Endothelial cell of hepatic sinusoid (primary cell): Measurements from ENCODE around the gene MASP2.
"Not testable (repeated sequence)": the region's sequence is repeated elsewhere in the genome, so short reads cannot be mapped to it uniquely, and the experiment has no call there.

Experiments
- in situ Hi-C: cut with HindIII; loops from 2 replicates; pipeline ENCODE4 v1.10.0; 2017; ENCODE audit warnings: low sequenced_read_pairs

Gene MASP2

DNA sequence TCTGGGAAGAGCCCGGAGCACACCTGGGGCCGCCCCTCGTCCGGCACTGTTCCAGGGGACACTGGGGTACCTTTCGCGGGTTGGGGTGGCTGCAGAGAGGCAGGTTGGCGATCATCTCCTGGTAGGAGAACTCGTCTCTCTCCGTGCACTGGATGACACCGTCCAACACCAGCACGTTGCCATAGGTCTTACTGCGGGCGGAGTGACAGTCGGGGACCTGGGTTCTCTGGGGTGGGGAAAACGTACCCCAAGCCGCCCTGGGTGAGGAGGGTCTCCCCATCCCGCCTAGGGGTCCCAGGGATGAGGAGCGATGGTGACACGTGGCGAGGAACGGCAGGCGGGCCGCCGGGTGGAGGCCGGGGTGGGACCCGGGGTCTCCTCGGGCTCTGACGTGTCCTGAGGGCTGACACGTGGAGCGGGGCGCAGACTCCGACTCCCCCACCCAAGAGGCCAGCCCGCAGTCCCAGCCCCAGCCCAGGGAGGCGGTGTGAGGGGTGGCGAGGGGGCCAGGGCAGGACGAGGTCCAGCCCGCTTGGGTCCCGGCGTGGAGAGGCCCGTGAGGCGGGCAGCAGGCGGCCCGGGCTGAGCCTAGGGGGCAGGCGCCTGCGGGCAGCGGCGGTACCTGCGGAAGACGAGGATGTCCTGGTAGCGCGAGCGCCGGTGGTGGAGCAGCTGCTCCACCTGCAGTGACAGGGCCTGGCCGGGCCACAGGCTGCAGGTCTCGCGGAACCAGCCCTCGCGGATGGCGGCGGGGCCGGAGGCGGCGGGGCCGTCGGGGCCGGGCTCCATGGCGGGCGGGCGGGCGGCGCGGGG is 12.3 kb upstream of the MASP2 start:
- in situ Hi-C loops: no loop called here

DNA sequence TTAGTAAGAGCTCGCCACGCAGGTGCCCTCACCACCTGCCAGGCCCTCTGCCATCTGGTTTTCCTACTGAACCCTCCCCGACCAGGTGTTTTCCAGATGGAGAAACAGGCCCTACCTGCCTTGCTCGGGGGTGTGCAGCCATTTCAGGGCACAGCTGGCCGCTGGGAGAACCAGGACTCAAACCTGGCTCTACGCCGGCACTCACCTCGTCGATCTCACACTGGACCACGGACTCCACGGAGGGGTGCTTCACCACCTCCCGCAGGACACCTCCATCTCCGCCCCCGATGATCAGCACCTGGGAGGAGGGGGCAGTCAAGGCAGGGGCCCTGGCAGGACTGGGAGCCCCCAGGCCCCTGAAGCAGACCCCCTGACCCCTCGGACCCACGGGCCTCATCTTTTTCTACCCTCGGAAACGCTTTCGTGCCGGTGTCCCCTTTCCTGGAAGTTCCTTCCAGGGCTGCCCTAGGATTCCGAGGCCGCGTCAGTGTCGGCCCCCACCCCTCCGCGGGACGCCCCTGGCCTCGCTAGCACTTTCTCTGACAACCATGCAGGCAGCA is 11.6 kb upstream of the MASP2 start:
- in situ Hi-C loops: no loop called here

DNA sequence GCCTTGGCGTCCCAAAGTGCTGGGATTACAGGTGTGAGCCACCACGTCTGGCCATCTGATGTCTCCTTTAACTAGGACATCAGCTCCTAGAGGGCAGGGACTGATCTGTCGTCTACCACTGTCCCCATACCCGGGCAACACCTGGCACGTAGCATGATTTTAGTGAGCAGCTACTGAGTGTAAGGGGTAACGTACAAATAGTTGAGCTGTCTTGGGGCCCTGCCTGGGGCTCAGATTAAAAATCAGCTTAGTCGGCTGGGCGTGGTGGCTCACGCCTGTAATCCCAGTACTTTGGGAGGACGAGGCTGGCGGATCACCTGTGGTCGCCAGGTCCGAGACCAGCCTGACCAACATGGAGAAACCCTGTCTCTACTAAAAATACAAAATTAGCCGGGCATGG is 11.0 kb upstream of the MASP2 start:
- in situ Hi-C loops: no loop called here

DNA sequence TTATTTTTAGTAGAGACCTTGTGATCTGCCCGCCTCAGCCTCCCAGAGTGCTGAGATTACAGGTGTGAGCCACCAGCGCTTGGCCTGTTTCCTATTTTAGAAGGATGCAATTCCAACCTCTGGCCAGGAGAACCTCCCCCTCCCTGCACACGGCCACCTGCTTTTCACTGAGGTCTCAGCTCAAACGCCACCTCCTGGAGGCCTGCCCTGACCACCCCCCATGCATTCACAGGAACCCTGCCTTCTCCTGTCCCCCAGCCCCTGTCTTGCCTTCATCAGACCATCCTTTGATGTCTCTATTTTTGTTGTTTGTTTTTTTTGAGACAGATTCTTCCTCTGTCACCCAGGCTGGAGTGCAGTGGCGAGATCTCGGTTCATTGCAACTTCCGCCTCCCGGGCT is 10.4 kb upstream of the MASP2 start:
- in situ Hi-C loops: no loop called here

DNA sequence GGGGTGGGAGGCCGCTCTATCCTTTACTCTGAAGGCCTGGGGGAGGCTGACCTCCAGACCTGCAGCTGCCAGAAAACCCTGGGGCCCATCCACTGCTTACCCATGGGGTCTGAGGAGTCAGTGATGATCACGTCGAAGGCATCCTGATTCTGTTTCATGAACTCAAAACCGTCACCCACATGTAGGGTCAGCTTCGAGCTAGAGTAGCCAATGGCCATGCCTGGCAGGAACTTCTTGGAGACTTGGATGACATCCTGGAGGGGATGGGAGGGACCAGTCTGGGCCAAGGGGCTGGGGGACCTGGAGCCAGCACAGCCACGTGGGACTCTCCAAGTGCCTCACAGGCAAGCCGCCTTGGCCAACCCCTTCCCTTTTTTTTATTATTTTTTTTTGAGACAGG is 9.5 kb upstream of the MASP2 start:
- in situ Hi-C loops: no loop called here

DNA sequence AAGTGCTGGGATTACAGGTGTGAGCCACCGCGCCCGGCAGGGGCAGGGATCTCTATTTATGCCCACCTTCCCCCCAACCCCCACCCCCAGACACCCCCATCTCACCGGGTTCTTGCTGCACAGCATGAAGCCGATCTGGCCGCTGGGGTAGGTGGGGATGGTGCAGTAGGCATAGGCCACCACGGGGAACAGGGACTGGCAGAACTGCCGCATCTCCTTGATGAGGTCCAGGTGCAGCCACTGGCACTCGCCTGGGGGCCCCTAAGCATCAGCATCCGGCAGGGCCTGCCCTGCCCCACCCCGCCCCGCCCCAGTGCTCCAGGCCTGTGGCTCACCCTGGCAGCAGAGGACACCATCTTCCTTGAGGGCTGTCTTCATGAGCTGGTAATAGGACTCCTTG is 8.6 kb upstream of the MASP2 start:
- in situ Hi-C loops: no loop called here

DNA sequence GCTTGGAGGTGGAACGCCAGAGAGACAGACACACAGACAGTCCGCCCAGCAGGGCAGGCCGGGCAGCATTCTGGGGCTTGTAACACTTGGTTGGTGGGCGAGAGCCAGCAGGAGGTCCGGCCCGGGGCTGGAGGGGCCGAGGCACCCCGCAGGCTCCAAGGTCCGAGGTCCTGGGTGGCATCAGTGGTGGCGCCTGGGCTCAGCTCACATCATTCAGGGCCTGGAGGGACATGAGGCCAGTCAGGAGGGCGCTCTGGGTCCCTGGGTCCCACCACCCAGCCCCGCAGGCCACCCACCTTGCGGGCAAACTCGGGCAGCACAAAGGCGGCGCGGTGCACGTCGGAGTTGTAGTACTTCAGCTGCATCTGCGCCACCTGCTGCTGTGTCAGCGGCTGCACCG is 7.6 kb upstream of the MASP2 start:
- in situ Hi-C loops: no loop called here

DNA sequence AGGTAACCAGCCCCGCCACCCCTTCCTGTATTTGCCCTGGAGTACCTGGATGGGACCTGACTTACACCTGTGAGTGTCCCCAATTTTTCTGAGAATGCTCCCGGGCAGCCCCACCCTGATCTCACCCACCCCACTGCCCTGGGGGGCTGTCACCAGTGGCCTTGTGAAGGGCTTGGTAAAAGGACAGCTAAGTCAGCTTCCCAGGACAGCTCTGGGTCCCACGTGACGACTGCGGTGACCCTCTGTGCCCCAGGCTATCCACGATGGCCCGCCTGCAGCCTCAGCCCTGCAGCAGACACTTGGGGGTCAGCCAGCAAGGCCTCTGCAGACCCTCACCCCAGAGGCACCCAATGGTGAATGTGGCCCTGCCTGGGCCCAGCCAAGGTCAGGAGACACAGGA is 7.1 kb upstream of the MASP2 start:
- in situ Hi-C loops: no loop called here

DNA sequence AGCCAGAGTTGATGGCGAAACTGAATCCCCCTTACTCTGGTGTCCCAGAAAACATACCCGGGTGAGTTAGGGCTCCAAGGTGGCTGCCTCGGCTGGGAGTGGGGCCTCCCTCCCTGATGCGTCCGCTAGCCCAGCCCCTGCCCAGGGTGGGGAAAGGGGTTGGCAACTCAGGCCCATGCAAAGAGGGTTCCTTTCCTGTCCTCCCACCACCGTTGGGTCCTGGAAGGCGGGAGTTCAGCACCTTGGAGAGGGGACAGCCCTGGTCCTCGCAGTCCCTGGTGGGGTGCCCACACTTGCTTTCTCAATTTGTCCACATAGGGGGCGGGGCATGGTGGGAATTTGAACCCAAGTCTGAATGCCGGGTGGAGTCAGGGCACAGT is 6.7 kb upstream of the MASP2 start:
- in situ Hi-C loops: no loop called here

DNA sequence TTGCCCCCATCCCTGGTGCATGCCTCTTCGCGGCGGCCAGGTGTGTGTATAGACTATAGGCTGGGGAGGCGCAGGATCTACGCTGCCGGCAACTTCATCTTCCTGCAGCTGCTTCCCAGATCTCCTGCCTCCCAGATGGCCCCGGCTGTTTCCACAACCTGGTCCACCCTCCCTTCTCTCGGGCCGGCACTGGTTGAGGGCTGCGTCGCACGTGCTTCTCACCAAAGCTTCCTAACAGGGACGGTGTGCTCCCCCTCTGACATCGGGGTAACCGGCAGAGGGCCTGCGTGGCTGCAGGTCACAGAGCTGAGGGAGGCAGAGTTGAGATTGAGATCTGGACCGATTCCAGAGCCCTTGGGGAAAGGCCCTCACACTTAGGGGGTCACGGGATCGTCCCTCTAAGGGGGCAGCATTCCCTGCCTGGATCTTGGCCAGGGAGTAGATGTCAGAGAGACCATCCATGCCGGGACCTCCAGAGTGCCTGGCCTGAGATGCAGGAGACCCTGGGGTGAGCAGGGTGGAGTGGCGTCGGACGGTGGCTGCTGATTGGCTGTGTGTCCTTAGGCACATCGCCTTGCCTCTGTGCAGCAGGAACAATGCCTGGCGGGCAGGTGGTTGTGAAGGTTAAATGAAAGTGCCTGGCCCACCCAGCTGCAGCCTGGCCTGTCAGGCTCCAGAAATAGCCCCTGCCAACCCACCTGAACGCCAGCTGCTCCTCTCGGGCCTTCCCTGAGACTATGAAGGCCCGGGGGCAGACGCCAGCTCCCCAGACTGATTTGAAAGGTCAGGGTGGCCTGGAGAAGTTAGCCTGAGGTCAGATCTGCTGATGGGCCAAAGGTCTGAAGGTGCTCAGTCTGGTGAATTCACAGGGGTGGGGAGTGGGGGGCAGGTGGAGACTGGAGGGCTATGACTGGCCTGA is 6.1 kb upstream of the MASP2 start:
- in situ Hi-C loops: no loop called here

DNA sequence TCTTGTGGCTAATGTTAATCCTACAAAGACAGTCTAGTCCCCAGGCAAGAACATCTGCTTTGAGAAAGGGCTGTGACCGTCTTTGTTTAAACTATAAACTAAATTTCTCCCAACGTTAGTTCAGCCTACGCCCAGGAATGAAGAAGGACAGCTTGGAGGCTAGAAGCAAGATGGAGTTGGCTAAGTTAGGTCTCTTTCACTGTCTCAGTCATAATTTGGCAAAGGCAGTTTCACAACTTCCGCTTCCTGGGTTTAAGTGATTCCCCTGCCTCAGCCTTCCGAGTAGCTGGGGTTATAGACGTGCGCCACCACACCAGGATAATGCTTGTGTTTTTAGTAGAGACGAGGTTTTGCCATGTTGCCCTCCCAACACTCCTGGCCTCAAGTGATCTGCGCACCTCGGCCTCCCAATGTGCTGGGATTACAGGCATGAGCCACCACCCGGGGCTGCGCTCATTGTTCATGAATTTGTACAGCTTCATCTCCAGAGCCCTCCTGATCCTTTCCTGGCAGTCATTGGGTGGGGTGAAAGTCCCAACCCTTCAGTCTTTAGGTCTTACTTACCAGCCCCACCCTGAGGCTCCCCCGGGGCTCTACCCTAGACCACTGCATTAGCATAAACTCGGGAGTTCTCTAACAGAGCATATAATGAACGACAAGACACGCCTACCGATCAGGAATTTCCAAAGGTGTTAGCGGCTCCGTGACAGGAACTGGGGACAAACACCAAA is 4.9 kb upstream of the MASP2 start:
- in situ Hi-C loops: no loop called here

DNA sequence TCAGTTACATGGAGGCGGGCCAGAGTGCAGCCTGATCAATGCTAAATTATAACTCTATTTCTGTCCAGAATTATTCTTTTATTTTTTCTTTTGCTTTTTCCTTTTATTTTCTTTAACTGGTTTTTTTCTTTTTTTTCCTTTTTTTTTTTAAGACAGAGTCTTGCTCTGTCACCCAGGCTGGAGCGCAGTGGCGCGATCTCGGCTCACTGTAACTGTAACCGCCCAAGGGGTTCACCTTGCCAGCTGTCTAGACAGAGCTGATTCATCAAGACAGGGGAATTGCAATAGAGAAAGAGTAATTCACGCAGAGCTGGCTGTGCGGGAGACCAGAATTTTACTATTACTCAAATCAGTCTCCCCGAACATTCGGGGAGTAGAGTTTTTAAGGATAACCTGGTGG is 4.1 kb upstream of the MASP2 start:
- in situ Hi-C loops: not testable (repeated sequence)

DNA sequence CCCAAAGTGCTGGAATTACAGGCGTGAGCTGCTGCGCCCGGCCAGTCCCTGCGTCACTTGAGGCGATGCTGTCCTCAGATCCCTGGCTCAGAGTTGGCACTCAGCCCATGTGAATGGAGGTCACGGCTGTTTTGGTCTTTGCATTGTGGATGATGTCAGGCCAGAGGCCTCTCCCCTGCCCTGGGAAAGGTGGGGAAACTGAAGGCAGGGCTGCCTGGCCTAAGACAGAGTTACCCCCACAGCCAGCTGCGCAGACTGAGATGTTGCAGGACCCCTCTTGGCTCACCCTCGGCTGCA is 821 bp downstream of the MASP2 start:
- in situ Hi-C loops: no loop called here

DNA sequence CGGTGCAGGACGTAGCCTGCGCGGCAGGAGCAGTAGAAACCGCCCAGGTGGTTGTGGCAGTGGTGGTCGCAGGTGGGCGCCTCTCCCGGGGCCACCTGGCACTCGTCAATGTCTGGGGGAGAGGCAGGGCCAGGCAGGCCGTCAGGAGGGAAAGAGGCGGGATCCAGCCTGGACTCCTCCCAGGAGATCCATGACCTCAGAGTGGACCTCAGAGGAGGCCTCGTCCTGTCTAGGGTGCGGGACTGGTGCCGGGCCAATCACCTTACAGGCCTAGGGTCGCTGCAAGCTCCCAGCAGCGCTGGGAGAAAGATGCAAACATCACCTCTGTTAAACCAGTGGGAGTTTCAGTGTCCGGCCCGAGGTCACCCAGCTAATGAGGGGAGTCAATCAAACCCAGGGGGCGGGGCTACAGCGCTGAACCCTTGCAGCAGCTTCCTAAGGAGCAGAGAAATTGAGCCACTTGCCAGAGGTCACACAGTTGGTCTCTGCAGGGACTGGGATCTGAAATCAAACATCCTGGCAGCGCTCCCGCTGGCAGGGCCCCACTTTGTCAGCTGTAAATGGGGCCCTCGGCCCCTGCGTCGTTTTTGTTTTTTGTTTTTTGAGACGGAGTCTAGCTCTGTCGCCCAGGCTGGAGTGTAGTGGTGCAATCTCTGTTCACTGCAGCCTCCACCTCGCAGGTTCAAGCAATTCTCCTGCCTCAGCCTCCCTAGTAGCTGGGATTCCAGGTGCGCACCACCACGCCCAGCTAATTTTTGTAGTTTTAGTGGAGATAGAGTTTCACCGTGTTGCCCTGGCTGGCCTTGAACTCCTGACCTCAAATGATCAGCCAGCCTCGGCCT is 1.4 kb downstream of the MASP2 start:
- in situ Hi-C loops: no loop called here

DNA sequence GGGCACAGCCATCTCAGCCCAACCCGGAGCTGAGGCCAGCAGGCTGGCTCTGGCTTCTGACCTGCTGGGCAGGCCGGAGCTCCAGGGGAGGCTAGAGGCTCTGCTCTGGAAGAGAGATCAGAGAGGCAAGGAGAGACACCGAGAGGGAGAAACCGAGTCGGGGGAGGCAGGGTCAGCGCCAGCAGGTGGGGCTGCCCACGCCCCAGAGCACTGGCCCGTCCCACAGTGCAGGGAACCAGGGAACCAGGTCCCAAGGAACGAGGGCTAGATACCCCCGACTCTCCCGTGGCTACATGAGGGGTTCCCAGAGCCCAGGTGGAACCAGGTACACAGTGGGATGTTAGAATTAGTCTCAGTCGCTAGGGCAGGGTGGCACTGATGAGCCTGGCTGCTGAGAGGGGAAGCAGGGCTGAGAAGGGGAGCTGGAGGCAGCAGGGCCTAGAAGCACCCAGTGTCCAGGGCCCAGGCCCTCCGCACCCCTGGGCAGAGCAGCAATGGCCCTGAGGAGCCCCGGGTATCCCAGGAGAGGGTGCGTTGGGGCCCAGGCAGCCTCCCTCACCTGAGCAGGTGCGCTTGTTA is 2.1 kb downstream of the MASP2 start:
- in situ Hi-C loops: no loop called here

DNA sequence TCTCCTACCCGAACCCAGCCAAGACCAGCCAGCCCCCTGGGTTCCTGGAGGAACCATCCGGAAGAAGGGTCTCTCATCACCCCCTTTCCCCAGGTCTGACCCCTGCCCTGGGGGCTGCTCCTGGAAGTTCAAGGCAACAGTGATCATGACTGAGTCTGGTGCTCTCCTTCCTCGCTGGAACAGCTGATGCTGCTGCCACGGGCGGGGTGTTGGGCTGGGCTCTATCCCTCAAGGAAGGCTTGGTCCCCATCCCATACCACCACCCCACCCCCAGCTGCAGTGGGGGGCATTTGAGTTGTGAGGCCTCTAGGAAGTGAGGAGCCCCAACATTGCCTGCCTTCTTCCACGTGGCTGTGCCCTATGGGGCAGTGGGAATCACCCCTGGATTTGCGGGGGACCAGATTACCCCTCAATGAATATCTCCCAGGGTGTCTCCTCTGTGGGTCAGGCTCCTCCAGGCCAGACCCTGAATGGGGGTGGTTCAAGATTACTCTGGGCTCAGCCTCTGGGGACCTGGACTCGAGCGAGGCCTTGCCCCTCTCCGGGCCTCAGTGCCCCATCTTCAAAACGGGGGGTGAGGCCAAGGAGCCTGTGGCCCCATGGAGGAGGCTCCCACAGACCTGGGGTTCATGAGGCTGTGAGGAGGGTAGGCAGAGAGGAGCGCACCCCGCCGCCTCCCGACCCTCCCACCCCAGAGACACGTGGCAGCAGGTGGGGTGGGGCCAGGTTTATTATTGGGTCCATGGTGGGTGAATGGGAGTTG is 2.8 kb downstream of the MASP2 start:
- in situ Hi-C loops: no loop called here

DNA sequence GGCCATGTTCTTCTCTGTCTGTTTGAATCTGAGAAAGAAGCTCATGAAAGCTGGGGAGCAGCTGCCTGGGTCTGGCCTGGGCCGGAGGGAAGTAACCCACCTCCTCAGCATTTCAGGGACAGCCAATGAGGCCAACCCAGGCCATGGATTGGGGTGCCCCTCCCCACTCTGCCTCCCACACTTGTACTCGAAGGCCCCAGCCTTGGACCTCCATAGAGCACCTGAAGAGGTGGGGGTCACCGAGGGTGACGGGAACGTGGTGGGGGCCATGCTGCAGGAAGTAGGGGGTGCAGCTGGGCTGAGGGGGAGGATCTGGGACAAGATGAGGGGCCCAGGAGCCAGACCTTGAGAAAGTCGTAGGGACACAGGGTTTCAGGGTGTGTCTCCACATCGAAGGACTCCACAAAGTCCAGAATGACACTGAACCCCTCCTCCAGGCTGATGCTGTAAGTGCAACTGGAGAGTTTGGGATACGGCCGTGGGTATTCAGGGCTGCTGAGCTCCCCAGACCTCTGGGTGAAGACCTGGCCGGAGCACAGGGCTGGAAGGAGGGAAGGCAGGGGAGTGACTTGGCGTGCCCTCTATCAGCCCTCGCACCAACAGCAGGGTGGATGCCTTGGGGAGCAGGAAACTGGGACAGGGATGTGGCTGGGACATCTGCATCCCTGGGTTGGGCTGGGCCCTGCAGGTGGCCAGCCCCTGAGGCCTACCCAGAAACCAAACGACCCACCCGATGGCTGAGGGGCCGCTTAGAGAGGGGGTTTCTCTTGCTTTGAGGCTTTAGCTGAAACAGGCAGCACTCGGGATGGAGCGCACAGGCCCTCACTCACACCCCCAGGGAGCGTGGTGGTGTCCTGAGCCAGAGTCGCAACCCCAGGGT is 3.8 kb downstream of the MASP2 start:
- in situ Hi-C loops: no loop called here

DNA sequence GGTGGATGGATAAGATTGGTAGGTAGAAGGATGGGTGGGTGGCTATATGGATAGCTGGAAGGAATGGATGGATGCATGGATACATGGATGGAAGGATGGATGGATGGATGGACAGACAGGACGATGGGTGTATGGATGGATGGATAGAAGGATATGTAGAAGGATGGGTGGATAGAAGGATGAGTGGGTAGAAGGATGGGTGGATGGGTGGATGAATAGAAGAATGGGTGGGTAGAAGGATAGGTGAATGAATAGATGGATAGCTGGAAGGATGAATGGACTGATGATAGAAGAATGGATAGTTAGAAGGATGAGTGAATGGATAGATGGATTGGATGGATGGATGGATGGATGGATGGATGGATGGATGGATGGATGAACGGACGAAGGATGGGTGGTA is 5.0 kb downstream of the MASP2 start:
- in situ Hi-C loops: no loop called here
